PC-9 (cell line): ENCODE data around the gene PITX1. TPM values are rescaled to one million over a fixed set of nuclear protein-coding genes. Genes with fewer than 3 reads are reported as not detected.

Experiments
- BruUV-seq: library from RNA; stranded (reverse); fragments of 400-500 nt; replicated peaks from 2 replicates; lab custom pipeline; 2021; lab: Mats Ljungman, UMichigan
- CTCF ChIA-PET: fragments of 300-600 bp; sonication (Branson Sonifier 250); formaldehyde crosslinking; loops from one replicate; lab custom pipeline; 2022; ENCODE audit warnings: antibody characterized with exemption; lab: Charles Lee
- POLR2A ChIA-PET: fragments of 300-600 bp; sonication (Branson Sonifier 250); formaldehyde crosslinking; loops from one replicate; lab custom pipeline; 2022; ENCODE audit warnings: antibody characterized with exemption; ENCODE audit not compliant: unreplicated experiment; lab: Charles Lee
- DNase-seq, 2 experiments: peaks; one replicate each; pipeline versions ENCODE4 v3.0.0 to v3.0.0-alpha.2; 2015 to 2022; ENCODE audit warnings: mixed read lengths in 1 of 2
- H2AFZ ChIP-seq: fragments of 200-600 bp; sonication (generic); 2 replicates; pipeline ENCODE4 v1.8.1; 2017; ENCODE audit warnings: antibody characterized with exemption
- H3F3A ChIP-seq: fragments of 200-600 bp; sonication (generic); 2 replicates; pipeline ENCODE4 v1.8.1; 2017; ENCODE audit warnings: antibody characterized with exemption, mild to moderate bottlenecking, low read depth; ENCODE audit not compliant: insufficient read depth
- H3K27ac ChIP-seq: fragments of 200-600 bp; sonication (generic); 2 replicates; pipeline ENCODE4 v1.6.1; 2016; ENCODE audit warnings: mixed run types
- H3K27me3 ChIP-seq: fragments of 200-600 bp; sonication (generic); 2 replicates; pipeline ENCODE4 v1.6.1; 2016; ENCODE audit warnings: low read depth, mixed run types; ENCODE audit not compliant: insufficient read depth
- H3K36me3 ChIP-seq: fragments of 200-600 bp; sonication (generic); 2 replicates; pipeline ENCODE4 v1.6.1; 2016; ENCODE audit warnings: low read depth, mixed run types
- H3K4me1 ChIP-seq: fragments of 200-600 bp; sonication (generic); replicated peaks from 2 replicates; pipeline ENCODE4 v1.6.1; 2016; ENCODE audit warnings: mixed run types; ENCODE audit not compliant: insufficient read depth
- H3K4me2 ChIP-seq: fragments of 200-600 bp; sonication (generic); 2 replicates; pipeline ENCODE4 v1.6.1; 2017; ENCODE audit warnings: mixed run types
- H3K4me3 ChIP-seq: fragments of 200-600 bp; sonication (generic); 2 replicates; pipeline ENCODE4 v1.6.1; 2016; ENCODE audit warnings: mixed run types
- H3K79me2 ChIP-seq: fragments of 200-600 bp; sonication (generic); 2 replicates; pipeline ENCODE4 v1.6.1; 2017; ENCODE audit warnings: low read depth, mixed run types
- H3K9me2 ChIP-seq: fragments of 200-600 bp; sonication (generic); 2 replicates; pipeline ENCODE4 v1.8.1; 2017; ENCODE audit warnings: mild to moderate bottlenecking; ENCODE audit not compliant: insufficient read depth
- H3K9me3 ChIP-seq: fragments of 200-600 bp; sonication (generic); 2 replicates; pipeline ENCODE4 v1.8.1; 2016; ENCODE audit warnings: low read depth; ENCODE audit not compliant: insufficient read depth
- H4K20me1 ChIP-seq: fragments of 200-600 bp; sonication (generic); 2 replicates; pipeline ENCODE4 v1.8.1; 2017; ENCODE audit not compliant: insufficient read depth
- CTCF ChIP-seq: fragments of 200-600 bp; sonication (generic); conservative IDR thresholded peaks from 2 replicates; pipeline ENCODE4 v1.6.1; 2017; ENCODE audit warnings: mixed run types, antibody characterized with exemption, mild to moderate bottlenecking, moderate library complexity
- EZH2 ChIP-seq: fragments of 200-600 bp; sonication (generic); IDR thresholded peaks from 2 replicates; pipeline ENCODE4 v1.8.0; 2017; ENCODE audit warnings: antibody characterized with exemption, low read depth
- intact Hi-C: fragments of 100-400 bp; cut with micrococcal nuclease; formaldehyde crosslinking; loops from one replicate; pipeline ENCODE4 v1.10.0; 2022; ENCODE audit not compliant: unreplicated experiment
- total RNA-seq: library from RNA; stranded (reverse); gene quantifications from 2 replicates; pipeline ENCODE4 v1.2.3, GENCODE V29; 2021

Gene PITX1
- total RNA-seq, 1 experiment from 2014 or later = 27.8 TPM

- no peaks in the 10 kb centered on the region for H3K9me2 ChIP-seq
- BruUV-seq = no TSS peak
- peaks cover 3% of the 10 kb centered on the region; the same call in 1 of the 2 replicates for H3F3A ChIP-seq
- peaks cover 5% of the 10 kb centered on the region for H3K4me1 ChIP-seq
- H3K4me2 ChIP-seq = no peak overlapping the region
- ChIA-PET POLR2A (interaction anchor here (0.5 kb wide), 1 partner anchor 40 kb away, joined by 4 read pairs; no protein-coding TSS in a partner anchor), CTCF (no interaction called here)
- TF ChIP-seq EZH2 (no peak), CTCF (no peak)
- no peaks in the 10 kb centered on the region for H3K27me3 ChIP-seq
- no peaks in the 10 kb centered on the region for H4K20me1 ChIP-seq
- H3K9me3 ChIP-seq = no peaks in the 10 kb centered on the region
- H3K36me3 ChIP-seq = no peaks in the 10 kb centered on the region
- H3K4me3 ChIP-seq = no peak overlapping the region
- H2AFZ ChIP-seq = no peak overlapping the region
- intact Hi-C loops = no loop called here
- no peaks in the 10 kb centered on the region for H3K79me2 ChIP-seq
- DNase-seq = no peak
- no peak overlapping the region for H3K27ac ChIP-seq
Observed at GRCh38 chr5:135020111-135020895, 13.7 kb downstream of the PITX1 start.

- CTCF ChIA-PET = no interaction called here
- POLR2A ChIA-PET = no interaction called here
- Histone ChIP-seq H3K9me3 (no peaks in the 10 kb centered on the region), H3K27ac (no peak overlapping the region), H4K20me1 (no peaks in the 10 kb centered on the region), H3K36me3 (no peaks in the 10 kb centered on the region), H3K4me1 (no peaks in the 10 kb centered on the region), H3F3A (peaks cover 3% of the 10 kb centered on the region; the same call in 1 of the 2 replicates), H2AFZ (no peak overlapping the region), H3K27me3 (no peaks in the 10 kb centered on the region), H3K4me2 (no peak overlapping the region), H3K4me3 (no peak overlapping the region), H3K9me2 (no peaks in the 10 kb centered on the region), H3K79me2 (no peaks in the 10 kb centered on the region)
- no TSS peak for BruUV-seq
- intact Hi-C loops = loop anchor here (10.0 kb wide), 2 partner anchors 45 to 315 kb away; no protein-coding TSS in a partner anchor
- no peak for DNase-seq
- TF ChIP-seq EZH2 (no peak), CTCF (no peak)
Observed at GRCh38 chr5:135019314-135019713, 14.7 kb downstream of the PITX1 start.

- intact Hi-C loops = loop anchor here (10.0 kb wide), 2 partner anchors 46 to 316 kb away; no protein-coding TSS in a partner anchor
- CTCF ChIA-PET = interaction anchor here (0.6 kb wide), 1 partner anchor 58 kb away, joined by 3 read pairs; no protein-coding TSS in a partner anchor
- Histone ChIP-seq H3K4me2 (no peak overlapping the region), H3K27me3 (no peaks in the 10 kb centered on the region), H2AFZ (no peak overlapping the region), H3K79me2 (no peaks in the 10 kb centered on the region), H3K4me1 (no peaks in the 10 kb centered on the region), H3K9me2 (no peaks in the 10 kb centered on the region), H3K9me3 (no peaks in the 10 kb centered on the region), H3K36me3 (no peaks in the 10 kb centered on the region), H4K20me1 (no peaks in the 10 kb centered on the region), H3F3A (peaks cover 3% of the 10 kb centered on the region; the same call in 1 of the 2 replicates), H3K27ac (no peak overlapping the region), H3K4me3 (no peak overlapping the region)
- no peak for TF ChIP-seq CTCF
- no peak for TF ChIP-seq EZH2
- DNase-seq = no peak
- POLR2A ChIA-PET = no interaction called here
- BruUV-seq = no TSS peak
Observed at GRCh38 chr5:135018457-135018856, 15.6 kb downstream of the PITX1 start.
